ENCODE results near the gene MARS1.

The MARS1 gene

GRCh38 chr12:57473392-57473791, 14.5 kb upstream of the MARS1 start:
- no peak for DNase-seq (ENCODE audit: low read depth in 2 of 2)

DNA sequence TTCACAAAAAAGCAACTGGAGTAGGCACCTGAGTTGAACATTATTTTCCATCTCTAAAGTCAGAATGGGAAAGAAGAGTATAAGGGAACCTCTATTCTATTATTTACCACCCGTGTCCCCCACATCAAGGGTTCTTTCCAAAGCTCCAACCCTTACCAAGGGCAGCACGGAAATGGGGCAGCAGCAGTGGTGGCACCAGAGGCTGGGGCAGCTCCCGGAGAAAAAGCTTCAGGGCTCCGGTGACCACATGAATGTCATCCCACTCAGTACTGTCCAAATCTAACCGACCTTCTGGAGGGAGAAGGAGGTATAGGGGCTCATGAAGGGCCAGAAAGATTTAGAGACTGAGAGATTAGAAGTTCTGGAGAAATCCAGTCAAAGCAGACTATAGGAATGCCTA, 14.0 kb upstream of the MARS1 start:
- DNase-seq (ENCODE audit: low read depth in 2 of 2), result no peak

GRCh38 chr12:57474430-57474829, 13.4 kb upstream of the MARS1 start:
- DNase-seq (ENCODE audit: low read depth in 2 of 2), result no peak

GRCh38 chr12:57474862-57475261, 13.0 kb upstream of the MARS1 start:
- DNase-seq (ENCODE audit: low read depth in 2 of 2), result no peak

- DNase-seq (ENCODE audit: low read depth in 2 of 2), result no peak
Observed at GRCh38 chr12:57475271-57476161, 12.4 kb upstream of the MARS1 start.

- peak in 1 of 2 donors; percentile 48 for DNase-seq (ENCODE audit: low read depth in 2 of 2)
Observed at GRCh38 chr12:57476162-57476992, 11.5 kb upstream of the MARS1 start.

GRCh38 chr12:57476993-57477709, 10.7 kb upstream of the MARS1 start:
- DNase-seq (ENCODE audit: low read depth in 2 of 2), result no peak

GRCh38 chr12:57477710-57478681, 9.9 kb upstream of the MARS1 start:
- DNase-seq (ENCODE audit: low read depth in 2 of 2), result no peak

- DNase-seq (ENCODE audit: low read depth in 2 of 2), result no peak
Observed at GRCh38 chr12:57479043-57479375, 8.9 kb upstream of the MARS1 start.

DNA sequence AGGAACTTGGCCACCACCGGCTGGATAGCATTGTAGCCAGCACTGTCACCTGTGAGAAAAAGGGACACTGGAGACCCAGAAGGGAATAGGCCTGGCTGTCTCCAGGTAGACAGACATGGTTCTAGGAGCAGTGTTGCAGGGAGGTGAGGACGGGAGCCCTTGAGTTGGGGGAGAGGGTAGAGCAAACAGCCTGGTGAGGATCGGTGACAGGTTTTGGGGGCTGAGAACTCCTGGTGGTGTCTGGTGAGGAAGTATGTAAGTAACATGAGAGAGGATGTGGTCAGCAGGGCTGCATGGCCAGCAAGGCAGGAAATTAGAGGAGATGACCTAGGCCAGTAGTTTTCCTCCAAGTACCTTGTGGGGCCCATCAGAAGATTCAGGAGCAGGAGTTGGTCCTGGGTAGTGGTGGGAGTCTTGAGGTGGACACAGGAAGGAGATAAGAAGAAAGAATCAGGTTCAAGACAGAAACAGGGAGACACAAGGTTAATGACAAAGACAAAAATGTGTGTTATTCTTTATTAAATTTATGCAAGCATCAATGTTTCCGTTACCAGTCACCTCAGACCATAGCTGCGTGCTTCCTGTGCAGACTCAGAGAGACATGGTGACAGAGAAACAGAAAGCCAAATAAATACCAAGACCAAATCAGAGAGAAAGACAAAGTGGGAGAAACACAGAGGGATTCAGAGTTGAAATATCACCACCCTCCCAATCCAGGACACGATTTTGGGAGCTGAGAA, 8.3 kb upstream of the MARS1 start, which contains the start of gene ARHGAP9:
Gene ARHGAP9 (minus strand): TSS at position 491 of the 740 bp plus-strand sequence. CDS start 460 bp downstream, at position 31.
- DNase-seq (ENCODE audit: low read depth in 2 of 2), result no peak

DNA sequence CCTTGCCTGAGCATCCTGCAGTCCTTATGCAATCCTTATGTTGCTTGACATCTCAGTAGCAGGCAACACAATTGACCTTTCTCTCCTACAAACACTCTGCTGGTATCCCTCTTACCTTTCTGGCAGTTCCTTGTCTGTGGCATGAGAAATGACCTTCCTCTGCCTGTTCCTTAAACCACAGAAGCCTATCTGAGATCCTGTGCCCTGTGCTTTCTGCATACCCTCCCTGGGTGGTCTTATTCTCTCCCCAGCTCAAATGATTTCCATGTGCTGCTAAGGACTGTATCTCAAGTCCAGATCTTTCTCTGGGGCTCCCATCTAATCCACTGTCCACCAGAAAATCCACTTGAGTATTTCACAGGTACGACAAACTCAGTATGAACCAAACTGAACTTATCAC, 6.2 kb upstream of the MARS1 start:
- DNase-seq (ENCODE audit: low read depth in 2 of 2), result no peak

DNA sequence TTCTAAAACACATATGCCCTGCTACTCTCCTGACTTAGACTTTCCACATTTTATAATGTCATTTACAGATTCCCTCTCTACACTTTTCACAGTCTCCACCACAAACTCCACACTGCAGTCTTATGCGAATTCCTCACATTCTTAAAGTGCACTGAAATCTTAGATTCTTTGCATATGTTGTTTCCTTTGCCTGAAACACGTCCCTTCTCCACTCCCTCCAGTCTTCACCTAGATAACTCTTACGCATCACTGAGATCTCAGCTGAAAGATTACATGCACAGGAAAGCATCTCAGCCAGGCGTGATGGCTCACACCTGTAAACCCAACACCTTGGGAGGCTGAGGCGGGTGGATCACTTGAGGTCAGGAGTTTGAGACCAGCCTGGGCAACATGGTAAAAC, 4.4 kb upstream of the MARS1 start:
- no peak for DNase-seq (ENCODE audit: low read depth in 2 of 2)

- no peak for DNase-seq (ENCODE audit: low read depth in 2 of 2)
Observed at GRCh38 chr12:57485695-57486094, 2.2 kb upstream of the MARS1 start.

DNA sequence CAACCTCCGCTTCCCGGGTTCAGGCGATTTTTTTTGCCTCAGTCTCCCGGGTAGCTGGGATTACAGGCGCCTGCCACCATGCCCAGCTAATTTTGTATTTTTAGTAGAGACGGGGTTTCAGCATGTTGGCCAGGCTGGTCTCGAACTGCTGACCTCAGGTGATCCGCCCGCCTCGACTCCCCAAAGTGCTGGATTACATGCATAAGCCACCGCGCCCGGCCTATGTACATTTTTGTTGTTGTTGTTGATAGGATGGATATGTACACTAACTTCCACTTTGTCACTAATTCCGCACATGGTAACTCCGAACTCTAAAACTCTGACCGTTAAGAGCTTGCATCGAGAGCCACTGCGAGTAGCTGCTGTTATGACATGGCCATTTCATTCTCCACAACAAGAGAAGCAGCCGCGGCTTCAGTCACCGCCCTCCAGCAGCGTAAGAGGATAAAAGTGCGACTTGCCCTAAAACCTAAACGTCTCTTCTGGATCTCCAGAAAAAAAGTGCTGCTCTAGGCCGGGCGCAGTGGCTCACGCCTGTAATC, 742 bp upstream of the MARS1 start:
- no peak for DNase-seq (ENCODE audit: low read depth in 2 of 2)

DNA sequence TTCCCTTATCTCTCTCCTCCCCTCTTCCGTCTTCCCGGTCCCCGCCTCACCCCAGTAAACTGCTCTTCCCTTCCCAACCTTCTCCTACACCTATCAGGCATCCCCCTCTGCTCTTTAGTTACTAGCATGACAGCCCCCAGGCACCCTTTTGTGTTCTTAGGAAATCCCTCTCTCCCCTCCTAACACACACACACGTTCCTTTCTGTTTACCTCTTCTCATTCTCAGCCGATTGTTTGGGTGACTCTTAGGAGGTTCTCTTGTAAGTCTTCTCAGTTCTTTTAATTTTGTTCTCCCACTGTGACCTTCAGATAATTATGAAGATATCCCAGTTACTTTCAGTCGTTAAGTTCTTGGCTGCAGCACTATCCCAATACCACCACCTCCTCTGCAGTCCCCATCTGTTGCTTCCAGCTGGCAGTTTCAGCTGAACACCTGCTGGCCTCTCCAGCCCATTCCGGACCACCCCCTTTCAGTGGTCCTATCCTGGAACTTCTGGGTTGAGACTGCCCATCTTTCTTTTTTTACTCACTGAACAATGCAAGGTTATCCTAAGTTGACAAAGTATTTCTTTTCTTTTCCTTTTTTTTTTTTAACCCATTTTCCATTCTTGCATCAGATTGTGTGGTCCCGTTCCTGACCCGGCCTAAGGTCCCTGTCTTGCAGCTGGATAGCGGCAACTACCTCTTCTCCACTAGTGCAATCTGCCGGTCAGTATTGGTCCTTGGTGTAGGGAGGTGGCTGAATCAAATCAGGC, 711 bp downstream of the MARS1 start:
- no peak for DNase-seq (ENCODE audit: low read depth in 2 of 2)

DNA sequence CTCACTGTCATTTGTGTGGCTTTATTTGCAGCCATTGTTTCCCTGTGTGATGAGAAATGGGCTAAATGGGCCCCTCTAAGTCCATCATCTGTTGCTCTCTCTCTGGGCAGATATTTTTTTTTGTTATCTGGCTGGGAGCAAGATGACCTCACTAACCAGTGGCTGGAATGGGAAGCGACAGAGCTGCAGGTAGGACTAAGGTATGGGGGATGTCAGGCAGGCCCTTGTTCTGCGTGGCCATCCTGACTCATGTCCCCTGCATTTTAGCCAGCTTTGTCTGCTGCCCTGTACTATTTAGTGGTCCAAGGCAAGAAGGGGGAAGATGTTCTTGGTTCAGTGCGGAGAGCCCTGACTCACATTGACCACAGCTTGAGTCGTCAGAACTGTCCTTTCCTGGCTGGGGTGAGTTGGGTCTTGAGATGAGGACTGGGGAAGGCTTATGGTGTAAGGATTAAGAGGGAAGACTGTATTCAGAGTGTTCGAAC, 1.3 kb downstream of the MARS1 start:
- DNase-seq (ENCODE audit: low read depth in 2 of 2), result no peak

DNA sequence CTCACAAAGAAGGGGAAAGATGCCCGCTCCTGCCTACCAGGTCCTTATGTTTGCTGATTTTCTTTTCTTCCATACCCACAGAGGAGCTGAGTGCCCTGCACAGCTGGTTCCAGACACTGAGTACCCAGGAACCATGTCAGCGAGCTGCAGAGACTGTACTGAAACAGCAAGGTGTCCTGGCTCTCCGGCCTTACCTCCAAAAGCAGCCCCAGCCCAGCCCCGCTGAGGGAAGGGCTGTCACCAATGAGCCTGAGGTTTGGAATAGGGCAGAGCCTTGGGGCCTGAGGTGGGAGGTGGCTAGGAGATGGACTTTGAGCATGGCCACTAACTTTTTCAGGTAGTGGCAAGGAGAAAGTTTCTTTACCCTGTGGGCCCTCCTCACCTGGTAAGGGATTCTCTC, 2.3 kb downstream of the MARS1 start:
- DNase-seq (ENCODE audit: low read depth in 2 of 2), result no peak

DNA sequence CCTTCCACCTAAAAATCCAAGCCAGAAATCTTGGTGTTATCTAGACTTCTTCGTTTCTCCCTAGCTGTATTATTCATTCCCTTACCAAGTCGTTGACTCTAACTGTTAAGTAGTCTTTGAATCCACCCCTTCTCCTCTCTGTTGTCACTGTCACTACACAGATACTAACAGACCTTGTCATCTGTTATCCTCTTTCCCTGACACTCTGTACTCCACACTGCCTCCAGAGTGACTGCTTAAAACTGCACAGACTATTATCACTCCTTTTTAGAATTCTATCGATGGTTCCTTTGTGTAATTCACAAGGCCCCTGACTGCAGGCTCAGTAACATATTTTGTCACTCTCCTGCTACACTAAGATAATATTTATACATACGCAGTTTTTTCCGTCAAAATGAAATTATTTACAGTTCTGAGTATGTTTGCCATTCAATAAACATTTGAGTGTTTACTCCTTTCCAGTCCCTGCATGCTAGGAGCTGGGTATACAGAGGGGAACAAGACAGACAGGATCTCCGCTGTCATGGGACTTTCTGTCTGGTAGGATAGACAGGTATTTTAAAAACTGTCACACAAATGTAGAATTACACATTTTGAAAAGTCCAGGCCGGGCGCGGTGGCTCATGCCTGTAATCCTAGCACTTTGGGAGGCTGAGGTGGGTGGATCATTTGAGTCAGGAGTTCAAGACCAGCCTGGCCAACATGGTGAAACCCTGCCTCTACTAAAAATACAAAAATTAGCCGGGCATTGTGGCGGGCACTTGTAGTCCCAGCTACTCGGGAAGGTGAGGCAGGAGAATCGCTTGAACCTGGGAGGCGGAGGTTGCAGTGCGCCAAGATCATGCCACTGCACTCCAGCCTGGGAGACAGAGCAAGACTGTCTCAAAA, 3.8 kb downstream of the MARS1 start:
- no peak for DNase-seq (ENCODE audit: low read depth in 2 of 2)
